ENCODE data around the gene NPAS3. TPM values are rescaled to one million over a fixed set of nuclear protein-coding genes. Genes with fewer than 3 reads are reported as not detected.
A peak's percentile ranks its signal among the peaks of the same experiment; 100 is the strongest.

Gene NPAS3
- total and polyA plus RNA-seq, 11 donors = 0.15 to 3.4 (median 0.92) TPM

DNA sequence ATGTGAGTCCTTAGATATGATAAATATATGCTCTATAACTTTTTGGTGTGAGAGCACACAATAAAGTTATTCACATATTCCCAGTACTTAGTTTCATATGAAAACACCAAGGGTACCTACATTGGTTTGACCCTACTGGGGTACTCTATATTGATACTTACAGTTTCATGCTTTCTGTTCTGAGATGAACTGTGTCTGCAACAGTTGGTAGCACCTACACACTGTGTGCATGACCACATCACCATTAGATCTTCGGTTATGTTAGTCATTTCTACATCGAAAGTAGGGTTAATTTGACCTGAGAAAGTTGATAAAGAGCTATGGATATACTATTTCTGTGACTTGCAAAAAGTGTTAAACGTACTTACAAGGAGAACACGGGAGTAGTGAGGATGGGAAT lies 337.2 kb downstream of the NPAS3 start:
- no peak for TF ChIP-seq POLR2A (IDR thresholded peaks at IDR 0.05)
- TF ChIP-seq, protein P1, sequence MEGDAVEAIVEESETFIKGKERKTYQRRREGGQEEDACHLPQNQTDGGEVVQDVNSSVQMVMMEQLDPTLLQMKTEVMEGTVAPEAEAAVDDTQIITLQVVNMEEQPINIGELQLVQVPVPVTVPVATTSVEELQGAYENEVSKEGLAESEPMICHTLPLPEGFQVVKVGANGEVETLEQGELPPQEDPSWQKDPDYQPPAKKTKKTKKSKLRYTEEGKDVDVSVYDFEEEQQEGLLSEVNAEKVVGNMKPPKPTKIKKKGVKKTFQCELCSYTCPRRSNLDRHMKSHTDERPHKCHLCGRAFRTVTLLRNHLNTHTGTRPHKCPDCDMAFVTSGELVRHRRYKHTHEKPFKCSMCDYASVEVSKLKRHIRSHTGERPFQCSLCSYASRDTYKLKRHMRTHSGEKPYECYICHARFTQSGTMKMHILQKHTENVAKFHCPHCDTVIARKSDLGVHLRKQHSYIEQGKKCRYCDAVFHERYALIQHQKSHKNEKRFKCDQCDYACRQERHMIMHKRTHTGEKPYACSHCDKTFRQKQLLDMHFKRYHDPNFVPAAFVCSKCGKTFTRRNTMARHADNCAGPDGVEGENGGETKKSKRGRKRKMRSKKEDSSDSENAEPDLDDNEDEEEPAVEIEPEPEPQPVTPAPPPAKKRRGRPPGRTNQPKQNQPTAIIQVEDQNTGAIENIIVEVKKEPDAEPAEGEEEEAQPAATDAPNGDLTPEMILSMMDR (IDR thresholded peaks at IDR 0.05) = no peak
- no peak overlapping the region for H3K4me3 ChIP-seq
- no peaks in the 10 kb centered on the region for H3K4me1 ChIP-seq
- no peaks in the 10 kb centered on the region for H3K27me3 ChIP-seq
- no peaks in the 10 kb centered on the region for H3K9me3 ChIP-seq
- intact Hi-C loops (cut with DNase I) = no loop called here
- no peak overlapping the region for H3K27ac ChIP-seq
- no peak for ATAC-seq
- H3K36me3 ChIP-seq = no peaks in the 10 kb centered on the region
- no peak for DNase-seq
- WGBS, 4 donors = 65 to 84% (median 70%) methylated on average over 4 of the region's 4 CpGs

DNA sequence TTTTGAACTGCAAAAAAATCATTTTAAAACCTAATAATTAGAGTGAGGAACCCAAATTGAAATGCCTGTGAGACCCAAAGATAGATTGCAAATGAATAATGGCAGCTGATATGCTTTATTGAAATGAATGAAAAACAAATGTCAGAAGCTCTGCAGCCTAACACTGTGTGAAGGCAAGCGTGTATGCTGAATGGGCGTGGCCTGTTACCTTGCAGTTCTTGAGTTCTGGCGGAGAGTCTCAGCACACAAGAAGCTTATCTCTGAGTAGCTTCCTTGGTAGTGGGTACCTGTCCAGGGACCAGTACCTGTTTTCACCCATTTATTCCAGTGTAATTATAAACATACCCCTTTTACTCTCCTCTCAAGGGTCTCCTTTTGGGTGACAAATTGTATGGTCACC lies 341.2 kb downstream of the NPAS3 start:
- TF ChIP-seq POLR2A (IDR thresholded peaks at IDR 0.05) = no peak
- Histone ChIP-seq H3K27me3 (no peaks in the 10 kb centered on the region), H3K4me3 (no peak overlapping the region), H3K4me1 (peaks cover 0 to 3% (median 0%) of the 10 kb centered on the region in 12 donors), H3K27ac (no peak overlapping the region), H3K9me3 (no peaks in the 10 kb centered on the region), H3K36me3 (no peaks in the 10 kb centered on the region)
- ATAC-seq (no peak), DNase-seq (no peak)
- intact Hi-C loops (cut with DNase I) = no loop called here
- 81 to 92% (median 85%) methylated on average over 3 of the region's 3 CpGs for WGBS, 4 donors

DNA sequence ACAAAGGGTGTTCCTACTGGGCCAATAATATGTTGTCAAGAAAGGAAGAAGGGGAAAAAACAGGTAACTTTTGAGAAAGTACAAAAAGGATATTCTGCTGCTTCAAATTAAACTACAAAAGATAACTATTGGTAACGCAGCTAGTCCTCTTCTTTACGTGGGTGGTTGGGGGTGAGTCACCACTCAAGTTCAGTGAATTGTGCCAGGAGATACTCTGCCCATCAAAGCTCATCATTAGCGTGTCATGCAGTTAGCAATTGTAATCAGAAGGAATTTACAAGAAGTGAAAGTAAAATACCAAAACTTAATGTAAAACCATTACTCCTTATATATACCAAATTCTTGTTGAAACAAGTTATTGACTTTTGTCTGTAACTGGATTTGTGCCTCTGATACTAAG lies 342.0 kb downstream of the NPAS3 start:
- no peaks in the 10 kb centered on the region for H3K27me3 ChIP-seq
- ATAC-seq = no peak
- 73 to 76% (median 75%) methylated on average over 3 of the region's 3 CpGs for WGBS, 4 donors

DNA sequence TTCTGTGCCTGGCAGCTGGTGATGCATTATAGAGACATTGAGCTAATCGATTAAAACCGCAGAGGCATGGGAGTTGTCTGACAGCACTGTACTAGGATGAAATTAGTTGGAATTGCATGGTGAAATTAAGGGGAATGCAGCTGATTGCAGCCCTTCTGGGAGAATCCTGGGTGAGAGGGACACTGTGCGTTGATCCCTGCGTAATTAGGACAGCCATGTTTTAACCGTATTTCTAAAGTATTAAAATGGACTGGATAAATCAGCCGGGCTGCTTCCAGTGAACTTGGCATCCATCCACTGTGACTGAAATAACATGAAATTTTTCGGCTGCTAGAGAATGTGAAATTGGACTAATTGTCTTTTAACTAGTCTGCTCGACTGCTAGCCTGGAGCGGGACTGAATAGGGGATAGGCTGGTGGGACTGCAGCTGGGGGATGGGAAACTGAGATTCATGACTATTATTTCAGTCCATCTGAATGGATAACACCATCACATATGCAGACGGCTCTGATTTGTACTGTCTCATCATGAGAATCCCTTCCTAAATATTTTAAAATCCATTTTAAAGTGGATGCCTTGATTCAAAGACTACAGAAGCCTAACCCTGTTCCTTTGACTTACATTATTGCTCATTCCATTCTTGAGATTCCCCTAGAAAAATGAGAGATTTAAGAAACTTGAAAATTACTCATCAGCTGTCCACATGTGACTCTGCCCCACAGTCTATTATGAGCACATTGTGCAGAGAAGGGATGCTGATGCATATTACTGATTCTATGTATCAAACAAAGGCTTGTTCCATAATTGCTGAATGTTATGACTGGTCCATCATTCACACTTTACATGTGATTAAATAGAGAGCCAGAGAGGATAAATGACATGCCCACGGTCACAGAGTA lies 343.9 kb downstream of the NPAS3 start:
- ATAC-seq = no peak
- 61 to 79% (median 74%) methylated on average over 11 of the region's 11 CpGs for WGBS, 4 donors
- H3K9me3 ChIP-seq = no peaks in the 10 kb centered on the region
- H3K27ac ChIP-seq = no peak overlapping the region
- H3K4me3 ChIP-seq = peak overlapping the region in 1 of 12 donors; percentile 19
- TF ChIP-seq, protein P1 (IDR thresholded peaks at IDR 0.05) = no peak
- no peak for TF ChIP-seq POLR2A (IDR thresholded peaks at IDR 0.05)
- intact Hi-C loops (cut with DNase I) = no loop called here
- H3K27me3 ChIP-seq = no peaks in the 10 kb centered on the region
- H3K4me1 ChIP-seq = peaks cover 0 to 3% (median 0%) of the 10 kb centered on the region in 12 donors
- DNase-seq = no peak
- no peaks in the 10 kb centered on the region for H3K36me3 ChIP-seq

More for the DNA sequence above, 342.0 kb downstream of the NPAS3 start:
- no peaks in the 10 kb centered on the region for H3K36me3 ChIP-seq
- intact Hi-C loops (cut with DNase I) = no loop called here
- no peaks in the 10 kb centered on the region for H3K9me3 ChIP-seq
- no peak for TF ChIP-seq POLR2A (IDR thresholded peaks at IDR 0.05)
- TF ChIP-seq, protein P1 (IDR thresholded peaks at IDR 0.05) = no peak
- no peak for DNase-seq
- H3K4me1 ChIP-seq = peaks cover 0 to 3% (median 0%) of the 10 kb centered on the region in 12 donors
- no peak overlapping the region for H3K27ac ChIP-seq
- H3K4me3 ChIP-seq = no peak overlapping the region
